OCI-LY3 (cell line): ENCODE measurements around the gene PTPRR.

Experiments
- EZH2phosphoT487 ChIP-seq: fragments of 200-600 bp; shearing (Covaris generic); IDR thresholded peaks from 2 replicates; pipeline ENCODE4 v1.6.1; 2018; ENCODE audit warnings: antibody characterized with exemption, mixed run types, low read depth
- TF ChIP-seq, protein P1 (sequence below): fragments of 200-600, 300-600 bp; sonication (generic); IDR thresholded peaks from 2 replicates; pipeline ENCODE4 v1.5.1; 2014; ENCODE audit warnings: antibody characterized with exemption, low read length, low read depth

DNA sequence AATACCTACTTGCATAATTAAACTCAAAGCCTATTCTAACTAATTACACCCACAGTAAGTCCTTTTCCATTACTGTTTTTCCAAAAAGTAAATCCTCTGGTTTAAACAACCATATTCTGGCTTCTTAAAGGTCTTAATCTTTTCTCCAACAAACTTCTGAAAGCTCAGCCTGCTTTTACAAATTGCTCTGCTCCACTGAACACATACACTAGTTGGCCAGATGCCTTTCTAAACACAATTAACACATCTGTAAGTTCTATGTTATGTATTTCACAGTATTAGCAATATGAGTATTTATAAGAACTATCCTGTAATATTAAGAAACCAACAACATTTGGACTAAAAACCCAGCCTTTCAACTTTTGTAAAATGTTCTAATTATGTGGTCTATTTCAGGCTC, 313.4 kb downstream of the PTPRR start:
- TF ChIP-seq, protein P1, sequence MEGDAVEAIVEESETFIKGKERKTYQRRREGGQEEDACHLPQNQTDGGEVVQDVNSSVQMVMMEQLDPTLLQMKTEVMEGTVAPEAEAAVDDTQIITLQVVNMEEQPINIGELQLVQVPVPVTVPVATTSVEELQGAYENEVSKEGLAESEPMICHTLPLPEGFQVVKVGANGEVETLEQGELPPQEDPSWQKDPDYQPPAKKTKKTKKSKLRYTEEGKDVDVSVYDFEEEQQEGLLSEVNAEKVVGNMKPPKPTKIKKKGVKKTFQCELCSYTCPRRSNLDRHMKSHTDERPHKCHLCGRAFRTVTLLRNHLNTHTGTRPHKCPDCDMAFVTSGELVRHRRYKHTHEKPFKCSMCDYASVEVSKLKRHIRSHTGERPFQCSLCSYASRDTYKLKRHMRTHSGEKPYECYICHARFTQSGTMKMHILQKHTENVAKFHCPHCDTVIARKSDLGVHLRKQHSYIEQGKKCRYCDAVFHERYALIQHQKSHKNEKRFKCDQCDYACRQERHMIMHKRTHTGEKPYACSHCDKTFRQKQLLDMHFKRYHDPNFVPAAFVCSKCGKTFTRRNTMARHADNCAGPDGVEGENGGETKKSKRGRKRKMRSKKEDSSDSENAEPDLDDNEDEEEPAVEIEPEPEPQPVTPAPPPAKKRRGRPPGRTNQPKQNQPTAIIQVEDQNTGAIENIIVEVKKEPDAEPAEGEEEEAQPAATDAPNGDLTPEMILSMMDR, result no peak
- TF ChIP-seq EZH2phosphoT487, result no peak
